ENCODE results near the gene SOX1.

Gene SOX1

GRCh38 chr13:112067116-112067741 lies at the start of gene SOX1:
TSS of gene SOX1 (plus strand) at chr13:112067149. CDS start at chr13:112067659, 510 bp downstream.
- no peak for FAIRE-seq

- FAIRE-seq, result no peak
These were observed 42.4 kb upstream of the SOX1 start for GRCh38 chr13:112024577-112024976.

GRCh38 chr13:112027250-112027649 lies 39.7 kb upstream of the SOX1 start:
- no peak for FAIRE-seq

- no peak for FAIRE-seq
These were observed 38.5 kb upstream of the SOX1 start for GRCh38 chr13:112028481-112028880.

GRCh38 chr13:112029143-112029542 lies 37.8 kb upstream of the SOX1 start:
- no peak for FAIRE-seq

GRCh38 chr13:112032186-112032993 lies 34.6 kb upstream of the SOX1 start:
- no peak for FAIRE-seq

GRCh38 chr13:112034231-112034630 lies 32.7 kb upstream of the SOX1 start:
- FAIRE-seq, result no peak

GRCh38 chr13:112034846-112035245 lies 32.1 kb upstream of the SOX1 start:
- FAIRE-seq, result no peak

GRCh38 chr13:112042496-112042895 lies 24.5 kb upstream of the SOX1 start:
- FAIRE-seq, result no peak

- FAIRE-seq, result no peak
These were observed 14.7 kb upstream of the SOX1 start for GRCh38 chr13:112052213-112052612.

GRCh38 chr13:112053167-112053743 lies 13.7 kb upstream of the SOX1 start:
- no peak for FAIRE-seq

GRCh38 chr13:112053744-112054615 lies 13.0 kb upstream of the SOX1 start:
- FAIRE-seq, result no peak

GRCh38 chr13:112054616-112055015 lies 12.3 kb upstream of the SOX1 start:
- FAIRE-seq, result no peak

- FAIRE-seq, result no peak
These were observed 11.7 kb upstream of the SOX1 start for GRCh38 chr13:112055036-112055914.

GRCh38 chr13:112055915-112056269 lies 11.1 kb upstream of the SOX1 start:
- FAIRE-seq, result no peak

- no peak for FAIRE-seq
These were observed 10.6 kb upstream of the SOX1 start for GRCh38 chr13:112056284-112056727.

- FAIRE-seq, result no peak
These were observed 10.1 kb upstream of the SOX1 start for GRCh38 chr13:112056739-112057438.

GRCh38 chr13:112057439-112057735 lies 9.6 kb upstream of the SOX1 start:
- no peak for FAIRE-seq

- no peak for FAIRE-seq
These were observed 9.0 kb upstream of the SOX1 start for GRCh38 chr13:112057736-112058518.

- FAIRE-seq, result no peak
These were observed 8.5 kb upstream of the SOX1 start for GRCh38 chr13:112058519-112058873.

GRCh38 chr13:112058941-112059340 lies 8.0 kb upstream of the SOX1 start:
- no peak for FAIRE-seq
